Body of pancreas (tissue), 4 donors: ENCODE data around the gene RPL35. TPM values are rescaled to one million over a fixed set of nuclear protein-coding genes. Genes with fewer than 3 reads are reported as not detected.
A peak's percentile ranks its signal among the peaks of the same experiment; 100 is the strongest.

ENCODE experiments used
- ATAC-seq: fragments of 150-250 bp; one replicate; pipeline ENCODE4 v1.9.1; 2016
- DNase-seq, 4 donors: peaks; one replicate each; pipeline ENCODE4 v3.0.0-alpha.2; 2019
- H3K27ac ChIP-seq, 4 donors: fragments of 200-600 bp; sonication (generic); 1 replicate in 3 of 4; 2 replicates in 1 of 4; pipeline versions ENCODE4 v1.5.1 to v1.6.1; 2016 to 2019; ENCODE audit warnings: mild to moderate bottlenecking in 1 of 4, mixed read lengths in 1 of 4, moderate library complexity in 1 of 4
- H3K27me3 ChIP-seq, 2 donors: fragments of 200-600 bp; sonication (generic); one replicate each; pipeline ENCODE4 v1.6.0; 2016; ENCODE audit warnings: mild to moderate bottlenecking in 1 of 2
- H3K36me3 ChIP-seq, 2 donors: fragments of 200-600 bp; sonication (generic); replicated peaks in 1 of 2; 2 replicates each; pipeline ENCODE4 v1.5.1; 2016; ENCODE audit warnings: low read depth in 2 of 2; ENCODE audit not compliant: insufficient read depth in 1 of 2
- H3K4me1 ChIP-seq: fragments of 200-600 bp; sonication (generic); one replicate; pipeline ENCODE4 v1.6.0; 2016
- H3K4me3 ChIP-seq, 2 donors: fragments of 200-600 bp; sonication (generic); 1 replicate in 1 of 2; 2 replicates in 1 of 2; pipeline ENCODE4 v1.5.1; 2016 to 2019
- H3K9me3 ChIP-seq, 3 donors: fragments of 200-600 bp; sonication (generic); 1 replicate in 2 of 3; 2 replicates in 1 of 3; pipeline ENCODE4 v1.5.1; 2016
- POLR2A ChIP-seq, 3 donors: fragments of 450-650 bp; IDR thresholded peaks; one replicate each; pipeline ENCODE4 v1.6.1; 2016; ENCODE audit warnings: antibody characterized with exemption in 3 of 3, mild to moderate bottlenecking in 2 of 3
- WGBS, 2 donors: methylation state at CpG; one replicate each; pipeline ENCODE4 v1.1.5; 2017; 5-methylcytosine and 5-hydroxymethylcytosine counted together
- intact Hi-C: fragments of 100-400 bp; cut with DNase I; formaldehyde crosslinking; loops from one replicate; pipeline ENCODE4 v1.15.1; 2023
- total RNA-seq, 2 donors: library from RNA; depleted of rRNA; stranded (reverse); fragments of >200 nt; gene quantifications; one replicate each; pipeline ENCODE4 v1.1.0, GENCODE V29; 2016
- TF ChIP-seq, protein P1 (sequence below), 7 experiments: fragments of 450-650 bp in 4 of 7; fragments of 200-600 bp in 3 of 7; sonication (generic) in 3 of 7; IDR thresholded peaks; one replicate each; pipeline ENCODE4 v1.5.1; 2016 to 2019; ENCODE audit warnings: antibody characterized with exemption in 7 of 7

Gene RPL35
- total RNA-seq, 2 donors from 2014 or later, result 1,031 to 1,035 TPM

GRCh38 chr9:124835026-124835557, 26.7 kb downstream of the RPL35 start:
- H3K4me1 ChIP-seq, result peaks cover 51% of the 10 kb centered on the region
- 20% methylated on average over 8 to 13 of the region's 13 CpGs for WGBS, 2 donors
- no peaks in the 10 kb centered on the region for H3K27me3 ChIP-seq
- ATAC-seq (peak; percentile 49), DNase-seq (peak; percentile 86 to 92 (median 90))
- H3K36me3 ChIP-seq, result no peaks in the 10 kb centered on the region
- intact Hi-C loops, result no loop called here
- TF ChIP-seq POLR2A (IDR thresholded peaks at IDR 0.05), result no peak
- TF ChIP-seq, protein P1, sequence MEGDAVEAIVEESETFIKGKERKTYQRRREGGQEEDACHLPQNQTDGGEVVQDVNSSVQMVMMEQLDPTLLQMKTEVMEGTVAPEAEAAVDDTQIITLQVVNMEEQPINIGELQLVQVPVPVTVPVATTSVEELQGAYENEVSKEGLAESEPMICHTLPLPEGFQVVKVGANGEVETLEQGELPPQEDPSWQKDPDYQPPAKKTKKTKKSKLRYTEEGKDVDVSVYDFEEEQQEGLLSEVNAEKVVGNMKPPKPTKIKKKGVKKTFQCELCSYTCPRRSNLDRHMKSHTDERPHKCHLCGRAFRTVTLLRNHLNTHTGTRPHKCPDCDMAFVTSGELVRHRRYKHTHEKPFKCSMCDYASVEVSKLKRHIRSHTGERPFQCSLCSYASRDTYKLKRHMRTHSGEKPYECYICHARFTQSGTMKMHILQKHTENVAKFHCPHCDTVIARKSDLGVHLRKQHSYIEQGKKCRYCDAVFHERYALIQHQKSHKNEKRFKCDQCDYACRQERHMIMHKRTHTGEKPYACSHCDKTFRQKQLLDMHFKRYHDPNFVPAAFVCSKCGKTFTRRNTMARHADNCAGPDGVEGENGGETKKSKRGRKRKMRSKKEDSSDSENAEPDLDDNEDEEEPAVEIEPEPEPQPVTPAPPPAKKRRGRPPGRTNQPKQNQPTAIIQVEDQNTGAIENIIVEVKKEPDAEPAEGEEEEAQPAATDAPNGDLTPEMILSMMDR (IDR thresholded peaks at IDR 0.05), result no peak
- no peak overlapping the region for H3K4me3 ChIP-seq
- no peaks in the 10 kb centered on the region for H3K9me3 ChIP-seq
- peak overlapping the region; percentile 43 to 58 (median 56) for H3K27ac ChIP-seq

DNA sequence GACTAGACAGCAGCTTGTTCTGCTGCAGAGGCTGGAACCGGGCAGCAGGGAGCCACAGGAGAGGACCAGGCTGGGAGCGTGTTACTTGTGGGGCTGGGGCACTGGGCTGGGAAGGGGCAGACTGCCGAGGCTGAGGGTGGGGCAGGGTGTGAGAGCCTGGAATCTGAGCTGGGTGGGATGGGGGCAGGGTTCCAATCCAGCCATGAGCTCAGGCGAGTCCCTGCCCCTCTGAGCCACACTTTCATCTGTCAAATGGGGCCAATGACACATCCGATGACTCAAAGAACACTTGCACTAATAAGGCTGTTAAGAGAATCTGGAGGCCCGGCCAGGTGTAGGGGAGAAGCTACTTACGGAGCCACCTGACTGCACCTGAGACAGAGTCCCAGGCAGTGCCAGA, 27.2 kb downstream of the RPL35 start:
- TF ChIP-seq POLR2A (IDR thresholded peaks at IDR 0.05), result no peak
- TF ChIP-seq, protein P1 (IDR thresholded peaks at IDR 0.05), result no peak
- Histone ChIP-seq H3K4me3 (no peak overlapping the region), H3K36me3 (no peaks in the 10 kb centered on the region), H3K9me3 (no peaks in the 10 kb centered on the region), H3K4me1 (peaks cover 46% of the 10 kb centered on the region), H3K27ac (peak overlapping the region; percentile 43 to 58 (median 56)), H3K27me3 (no peaks in the 10 kb centered on the region)
- intact Hi-C loops, result no loop called here
- 73 to 76% methylated on average over 5 to 7 of the region's 7 CpGs for WGBS, 2 donors
- no peak for ATAC-seq
- peak in 2 of 4 donors; percentile 24 to 35 for DNase-seq

- Histone ChIP-seq H3K9me3 (no peaks in the 10 kb centered on the region), H3K4me1 (peaks cover 43% of the 10 kb centered on the region), H3K36me3 (no peaks in the 10 kb centered on the region), H3K27ac (peak overlapping the region in 3 of 4 donors; percentile 41 to 72 (median 56)), H3K27me3 (no peaks in the 10 kb centered on the region), H3K4me3 (no peak overlapping the region)
- ATAC-seq (peak; percentile 85), DNase-seq (peak; percentile 72 to 84 (median 81))
- intact Hi-C loops, result no loop called here
- 44 to 53% methylated on average over 6 to 9 of the region's 9 CpGs for WGBS, 2 donors
- TF ChIP-seq POLR2A (IDR thresholded peaks at IDR 0.05), result no peak
- TF ChIP-seq, protein P1 (IDR thresholded peaks at IDR 0.05), result no peak
These were observed 30.0 kb downstream of the RPL35 start for GRCh38 chr9:124831642-124832364.

GRCh38 chr9:124830593-124830992, 31.2 kb downstream of the RPL35 start:
- intact Hi-C loops, result no loop called here
- H3K27ac ChIP-seq, result no peak overlapping the region
- H3K4me3 ChIP-seq, result no peak overlapping the region
- WGBS, 2 donors, result 71 to 72% methylated on average over 4 of the region's 4 CpGs
- no peaks in the 10 kb centered on the region for H3K27me3 ChIP-seq
- DNase-seq (no peak), ATAC-seq (no peak)
- H3K9me3 ChIP-seq, result no peaks in the 10 kb centered on the region
- no peaks in the 10 kb centered on the region for H3K36me3 ChIP-seq
- TF ChIP-seq, protein P1 (IDR thresholded peaks at IDR 0.05), result no peak
- TF ChIP-seq POLR2A (IDR thresholded peaks at IDR 0.05), result no peak
- H3K4me1 ChIP-seq, result peaks cover 36% of the 10 kb centered on the region

GRCh38 chr9:124829334-124829669, 32.5 kb downstream of the RPL35 start:
- DNase-seq (no peak), ATAC-seq (no peak)
- H3K36me3 ChIP-seq, result no peaks in the 10 kb centered on the region
- no peaks in the 10 kb centered on the region for H3K27me3 ChIP-seq
- H3K4me3 ChIP-seq, result no peak overlapping the region
- no peak overlapping the region for H3K27ac ChIP-seq
- 67 to 73% methylated on average over 5 of the region's 5 CpGs for WGBS, 2 donors
- no peaks in the 10 kb centered on the region for H3K9me3 ChIP-seq
- TF ChIP-seq, protein P1 (IDR thresholded peaks at IDR 0.05), result no peak
- no peak for TF ChIP-seq POLR2A (IDR thresholded peaks at IDR 0.05)
- peaks cover 23% of the 10 kb centered on the region for H3K4me1 ChIP-seq
- intact Hi-C loops, result no loop called here
